ENCODE results near the gene SLC28A3. TPM values are rescaled to one million over a fixed set of nuclear protein-coding genes. Genes with fewer than 3 reads are reported as not detected.

Gene SLC28A3
- total RNA-seq, 1 experiment from 2014 or later: 0.13 TPM

- no TSS peak for BruUV-seq (replicated peaks)
- no peak overlapping the region for H3K4me3 ChIP-seq
- H2AFZ ChIP-seq: no peak overlapping the region
- H3K36me3 ChIP-seq (ENCODE audit: low read depth): no peaks in the 10 kb centered on the region
- H4K20me1 ChIP-seq (ENCODE audit: insufficient read depth): no peaks in the 10 kb centered on the region
- TF ChIP-seq CTCF (conservative IDR thresholded peaks at IDR 0.05): no peak
- no peak for TF ChIP-seq EZH2 (IDR thresholded peaks at IDR 0.05; ENCODE audit: low read depth)
- H3K4me1 ChIP-seq (replicated peaks; ENCODE audit: insufficient read depth): no peaks in the 10 kb centered on the region
- POLR2A ChIA-PET (ENCODE audit: unreplicated experiment): interaction anchor here (0.7 kb wide), 1 partner anchor 11 kb away, joined by 3 read pairs; no protein-coding TSS in a partner anchor
- H3K27ac ChIP-seq: no peak overlapping the region
- intact Hi-C loops (cut with micrococcal nuclease; ENCODE audit: unreplicated experiment): loop anchor here (2.0 kb wide), 1 partner anchor 20 kb away; no protein-coding TSS in a partner anchor
- H3K9me2 ChIP-seq (ENCODE audit: insufficient read depth): no peaks in the 10 kb centered on the region
- no peaks in the 10 kb centered on the region for H3F3A ChIP-seq (ENCODE audit: insufficient read depth, low read depth)
- CTCF ChIA-PET: interaction anchor here (0.6 kb wide), 1 partner anchor 192 kb away, joined by 19 read pairs; no protein-coding TSS in a partner anchor
- no peak for DNase-seq
- H3K4me2 ChIP-seq: no peak overlapping the region
- no peaks in the 10 kb centered on the region for H3K27me3 ChIP-seq (ENCODE audit: insufficient read depth, low read depth)
- no peaks in the 10 kb centered on the region for H3K9me3 ChIP-seq (ENCODE audit: insufficient read depth, low read depth)
- no peaks in the 10 kb centered on the region for H3K79me2 ChIP-seq (ENCODE audit: low read depth)
Measured at GRCh38 chr9:84294241-84294950, 46.2 kb downstream of the SLC28A3 start.

- BruUV-seq (replicated peaks): no TSS peak
- intact Hi-C loops (cut with micrococcal nuclease; ENCODE audit: unreplicated experiment): no loop called here
- Histone ChIP-seq H3K4me1 (replicated peaks; ENCODE audit: insufficient read depth) (no peaks in the 10 kb centered on the region), H4K20me1 (ENCODE audit: insufficient read depth) (no peaks in the 10 kb centered on the region), H3K27ac (no peak overlapping the region), H3K9me3 (ENCODE audit: insufficient read depth, low read depth) (no peaks in the 10 kb centered on the region), H3K36me3 (ENCODE audit: low read depth) (no peaks in the 10 kb centered on the region), H3F3A (ENCODE audit: insufficient read depth, low read depth) (no peaks in the 10 kb centered on the region), H2AFZ (no peak overlapping the region), H3K79me2 (ENCODE audit: low read depth) (no peaks in the 10 kb centered on the region), H3K4me3 (no peak overlapping the region), H3K4me2 (no peak overlapping the region), H3K27me3 (ENCODE audit: insufficient read depth, low read depth) (no peaks in the 10 kb centered on the region), H3K9me2 (ENCODE audit: insufficient read depth) (no peaks in the 10 kb centered on the region)
- no peak for DNase-seq
- ChIA-PET POLR2A (ENCODE audit: unreplicated experiment) (interaction anchor here (0.6 kb wide), 1 partner anchor 407 kb away, joined by 5 read pairs; no protein-coding TSS in a partner anchor), CTCF (no interaction called here)
- TF ChIP-seq EZH2 (IDR thresholded peaks at IDR 0.05; ENCODE audit: low read depth): no peak
- no peak for TF ChIP-seq CTCF (conservative IDR thresholded peaks at IDR 0.05)
Measured at GRCh38 chr9:84293001-84293798, 47.4 kb downstream of the SLC28A3 start.

- Histone ChIP-seq H3K9me2 (ENCODE audit: insufficient read depth) (no peaks in the 10 kb centered on the region), H3K36me3 (ENCODE audit: low read depth) (no peaks in the 10 kb centered on the region), H3K4me3 (no peak overlapping the region), H2AFZ (no peak overlapping the region), H3K27ac (no peak overlapping the region), H4K20me1 (ENCODE audit: insufficient read depth) (no peaks in the 10 kb centered on the region), H3K4me2 (no peak overlapping the region), H3K27me3 (ENCODE audit: insufficient read depth, low read depth) (no peaks in the 10 kb centered on the region), H3K4me1 (replicated peaks; ENCODE audit: insufficient read depth) (no peaks in the 10 kb centered on the region), H3K9me3 (ENCODE audit: insufficient read depth, low read depth) (no peaks in the 10 kb centered on the region), H3F3A (ENCODE audit: insufficient read depth, low read depth) (no peaks in the 10 kb centered on the region), H3K79me2 (ENCODE audit: low read depth) (no peaks in the 10 kb centered on the region)
- intact Hi-C loops (cut with micrococcal nuclease; ENCODE audit: unreplicated experiment): no loop called here
- BruUV-seq (replicated peaks): no TSS peak
- no peak for TF ChIP-seq EZH2 (IDR thresholded peaks at IDR 0.05; ENCODE audit: low read depth)
- TF ChIP-seq CTCF (conservative IDR thresholded peaks at IDR 0.05): no peak
- no peak for DNase-seq
- ChIA-PET POLR2A (ENCODE audit: unreplicated experiment) (no interaction called here), CTCF (no interaction called here)
Measured at GRCh38 chr9:84285381-84285780, 55.2 kb downstream of the SLC28A3 start.
